Vagina (tissue), 2 donors: ENCODE measurements around the gene STARD10. TPM values are rescaled to one million over a fixed set of nuclear protein-coding genes. Genes with fewer than 3 reads are reported as not detected.

Source experiments
- DNase-seq, 2 donors: peaks; one replicate each; pipeline ENCODE4 v3.0.0-alpha.2; 2017; ENCODE audit errors: extremely low spot score in 2 of 2
- H3K27ac ChIP-seq: fragments of 200-600 bp; sonication (generic); one replicate; pipeline ENCODE4 v1.5.1; 2019
- H3K27me3 ChIP-seq: fragments of 200-600 bp; sonication (generic); one replicate; pipeline ENCODE4 v1.5.1; 2019
- H3K36me3 ChIP-seq, 2 donors: fragments of 200-600 bp; sonication (generic); one replicate each; pipeline ENCODE4 v1.5.1; 2017 to 2019
- H3K4me1 ChIP-seq: fragments of 200-600 bp; sonication (generic); one replicate; pipeline ENCODE4 v1.5.1; 2019
- H3K4me3 ChIP-seq, 2 donors: fragments of 200-600 bp; sonication (generic); 1 replicate in 1 of 2; 2 replicates in 1 of 2; pipeline ENCODE4 v1.5.1; 2016 to 2019
- H3K9me3 ChIP-seq: fragments of 200-600 bp; sonication (generic); one replicate; pipeline ENCODE4 v1.5.1; 2019
- POLR2A ChIP-seq, 2 donors: fragments of 450-650 bp; IDR thresholded peaks; one replicate each; pipeline ENCODE4 v1.6.1; 2017; ENCODE audit warnings: antibody characterized with exemption in 2 of 2, mild to moderate bottlenecking in 2 of 2, moderate library complexity in 2 of 2
- POLR2AphosphoS5 ChIP-seq, 2 donors: sonication (generic); formaldehyde crosslinking; IDR thresholded peaks; one replicate each; pipeline ENCODE4 v1.9.0; 2017; ENCODE audit warnings: antibody characterized with exemption in 2 of 2, mild to moderate bottlenecking in 2 of 2, low read depth in 1 of 2; ENCODE audit not compliant: insufficient read depth in 1 of 2
- intact Hi-C: fragments of 100-400 bp; cut with DNase I; formaldehyde crosslinking; loops from one replicate; pipeline ENCODE4 v1.15.1; 2023
- total RNA-seq: library from RNA; depleted of rRNA; stranded (reverse); fragments of >200 nt; gene quantifications from one replicate; pipeline ENCODE4 v1.2.3, GENCODE V29; 2016
- TF ChIP-seq, protein P1 (sequence below), 3 experiments: fragments of 450-650 bp in 2 of 3; fragments of 200-600 bp in 1 of 3; sonication (generic) in 1 of 3; IDR thresholded peaks; one replicate each; pipeline ENCODE4 v1.5.1; 2017 to 2019; ENCODE audit warnings: antibody characterized with exemption in 3 of 3, mild to moderate bottlenecking in 2 of 3, moderate library complexity in 2 of 3

The STARD10 gene
- total RNA-seq, 1 donor from 2014 or later, result 75.9 TPM

DNA sequence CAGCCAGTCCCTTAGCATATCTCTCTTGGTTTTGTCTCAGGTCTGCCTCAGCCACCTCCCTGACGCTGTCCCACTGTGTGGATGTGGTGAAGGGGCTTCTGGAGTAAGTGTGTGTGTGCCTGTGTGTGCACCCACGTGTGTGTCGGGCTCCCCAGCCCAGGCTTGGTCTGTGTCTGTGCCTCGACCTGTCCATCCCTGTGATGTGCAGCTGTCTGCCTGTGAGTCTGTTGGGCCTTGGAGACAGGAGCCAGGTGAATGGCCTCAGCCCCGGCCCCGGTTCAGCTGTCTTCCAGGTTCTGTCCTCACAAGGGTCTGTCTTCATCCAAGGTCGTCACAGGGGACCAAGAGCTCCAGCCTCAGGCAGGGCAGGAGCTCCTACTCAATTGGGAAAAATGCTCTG is 30.2 kb upstream of the STARD10 start:
- Histone ChIP-seq H3K4me3 (no peak overlapping the region), H3K9me3 (no peaks in the 10 kb centered on the region), H3K36me3 (peaks cover 0 to 5% of the 10 kb centered on the region in 2 donors), H3K27ac (no peak overlapping the region), H3K27me3 (no peaks in the 10 kb centered on the region), H3K4me1 (peaks cover 15% of the 10 kb centered on the region)
- intact Hi-C loops, result no loop called here
- TF ChIP-seq POLR2AphosphoS5 (IDR thresholded peaks at IDR 0.05; ENCODE audit: insufficient read depth in 1 of 2, low read depth in 1 of 2) (no peak), POLR2A (IDR thresholded peaks at IDR 0.05) (no peak)
- TF ChIP-seq, protein P1, sequence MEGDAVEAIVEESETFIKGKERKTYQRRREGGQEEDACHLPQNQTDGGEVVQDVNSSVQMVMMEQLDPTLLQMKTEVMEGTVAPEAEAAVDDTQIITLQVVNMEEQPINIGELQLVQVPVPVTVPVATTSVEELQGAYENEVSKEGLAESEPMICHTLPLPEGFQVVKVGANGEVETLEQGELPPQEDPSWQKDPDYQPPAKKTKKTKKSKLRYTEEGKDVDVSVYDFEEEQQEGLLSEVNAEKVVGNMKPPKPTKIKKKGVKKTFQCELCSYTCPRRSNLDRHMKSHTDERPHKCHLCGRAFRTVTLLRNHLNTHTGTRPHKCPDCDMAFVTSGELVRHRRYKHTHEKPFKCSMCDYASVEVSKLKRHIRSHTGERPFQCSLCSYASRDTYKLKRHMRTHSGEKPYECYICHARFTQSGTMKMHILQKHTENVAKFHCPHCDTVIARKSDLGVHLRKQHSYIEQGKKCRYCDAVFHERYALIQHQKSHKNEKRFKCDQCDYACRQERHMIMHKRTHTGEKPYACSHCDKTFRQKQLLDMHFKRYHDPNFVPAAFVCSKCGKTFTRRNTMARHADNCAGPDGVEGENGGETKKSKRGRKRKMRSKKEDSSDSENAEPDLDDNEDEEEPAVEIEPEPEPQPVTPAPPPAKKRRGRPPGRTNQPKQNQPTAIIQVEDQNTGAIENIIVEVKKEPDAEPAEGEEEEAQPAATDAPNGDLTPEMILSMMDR (IDR thresholded peaks at IDR 0.05), result no peak
- DNase-seq, result no peak

DNA sequence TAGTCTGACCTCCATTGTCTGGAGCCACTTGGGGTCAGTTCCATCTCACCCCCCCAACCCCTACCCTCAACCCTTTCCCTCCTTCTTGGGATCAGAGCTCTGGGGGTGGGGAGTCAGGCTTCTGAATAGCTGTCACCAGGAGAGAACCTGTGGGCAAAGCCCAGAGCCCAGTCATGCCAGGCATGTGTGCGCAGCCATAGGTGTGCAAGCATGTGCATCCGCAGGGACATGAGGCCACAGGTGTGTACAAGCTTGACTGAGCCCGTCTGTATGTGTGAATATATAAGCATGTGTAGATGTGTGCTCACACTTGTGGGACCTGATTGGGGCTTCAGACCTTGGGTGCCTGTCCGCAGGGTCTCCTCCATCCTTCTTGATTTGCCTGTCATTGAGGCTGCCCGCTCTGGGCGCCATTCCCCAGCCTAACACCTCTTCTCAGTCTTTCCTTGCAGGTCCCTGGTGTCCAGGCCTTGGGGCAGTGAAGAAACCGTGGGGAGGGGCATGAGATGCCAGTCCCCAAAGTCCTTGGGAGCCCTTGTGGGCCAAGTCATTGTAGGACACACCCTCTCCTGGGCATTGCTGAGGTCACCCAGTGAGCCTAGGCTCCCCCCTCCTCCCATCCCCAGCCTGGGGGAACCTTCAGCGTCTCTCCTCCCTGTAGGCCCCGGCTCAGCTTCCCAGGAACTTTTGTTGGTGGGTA is 29.4 kb upstream of the STARD10 start:
- H3K4me1 ChIP-seq, result peaks cover 15% of the 10 kb centered on the region
- H3K9me3 ChIP-seq, result no peaks in the 10 kb centered on the region
- DNase-seq, result no peak
- peaks cover 0 to 12% of the 10 kb centered on the region in 2 donors for H3K36me3 ChIP-seq
- intact Hi-C loops, result no loop called here
- no peaks in the 10 kb centered on the region for H3K27me3 ChIP-seq
- H3K27ac ChIP-seq, result peak overlapping the region; percentile 61
- no peak overlapping the region for H3K4me3 ChIP-seq
- no peak for TF ChIP-seq POLR2A (IDR thresholded peaks at IDR 0.05)
- TF ChIP-seq POLR2AphosphoS5 (IDR thresholded peaks at IDR 0.05; ENCODE audit: insufficient read depth in 1 of 2, low read depth in 1 of 2), result no peak
- TF ChIP-seq, protein P1 (IDR thresholded peaks at IDR 0.05), result no peak

DNA sequence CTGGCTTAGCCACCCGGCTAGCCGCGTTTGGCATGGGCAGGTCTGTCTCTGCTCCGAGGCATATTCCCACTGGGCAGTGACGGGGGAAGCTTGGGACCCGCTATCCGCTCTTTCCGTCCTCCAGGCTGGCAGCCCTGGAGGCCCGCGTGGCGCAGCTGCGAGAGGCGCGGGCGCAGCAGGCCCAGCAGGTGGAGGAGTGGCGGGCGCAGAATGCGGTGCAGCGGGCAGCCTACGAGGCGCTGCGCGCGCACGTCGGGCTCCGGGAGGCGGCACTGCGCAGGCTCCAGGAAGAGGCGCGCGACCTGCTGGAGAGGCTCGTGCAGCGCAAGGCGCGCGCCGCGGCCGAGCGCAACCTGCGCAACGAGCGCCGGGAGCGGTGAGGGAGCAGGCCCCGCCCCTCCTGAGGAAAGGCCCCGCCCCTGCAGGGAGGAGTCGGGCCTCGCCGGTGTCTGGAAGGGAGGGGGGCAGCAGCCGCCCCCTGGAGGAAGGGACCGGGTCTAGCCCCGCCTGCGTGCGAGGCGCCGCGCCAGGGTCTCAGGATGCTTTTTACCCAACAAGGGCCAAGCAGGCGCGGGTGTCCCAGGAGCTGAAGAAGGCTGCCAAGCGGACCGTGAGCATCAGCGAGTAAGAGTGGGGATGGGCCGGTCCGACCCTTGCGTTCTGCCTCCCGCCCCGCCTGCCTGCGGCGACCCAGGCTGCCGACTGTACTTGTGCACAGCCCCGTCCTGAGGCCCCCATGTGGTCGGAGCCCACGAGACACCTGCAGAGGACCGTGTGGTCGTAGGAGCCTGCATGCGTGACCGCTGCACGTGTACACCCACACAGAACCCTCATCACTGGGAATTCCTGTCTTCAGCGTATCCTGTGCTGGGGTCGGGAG is 28.3 kb upstream of the STARD10 start:
- H3K4me3 ChIP-seq, result peak overlapping the region; percentile 46 to 57
- peak overlapping the region; percentile 61 for H3K27ac ChIP-seq
- peaks cover 0 to 22% of the 10 kb centered on the region in 2 donors for H3K36me3 ChIP-seq
- intact Hi-C loops, result no loop called here
- TF ChIP-seq POLR2AphosphoS5 (IDR thresholded peaks at IDR 0.05; ENCODE audit: insufficient read depth in 1 of 2, low read depth in 1 of 2), result peak in 1 of 2 donors; percentile 46
- no peak for TF ChIP-seq POLR2A (IDR thresholded peaks at IDR 0.05)
- TF ChIP-seq, protein P1 (IDR thresholded peaks at IDR 0.05), result peak; percentile 5 to 40 (median 21)
- peaks cover 15% of the 10 kb centered on the region for H3K4me1 ChIP-seq
- H3K9me3 ChIP-seq, result no peaks in the 10 kb centered on the region
- H3K27me3 ChIP-seq, result no peaks in the 10 kb centered on the region
- no peak for DNase-seq

DNA sequence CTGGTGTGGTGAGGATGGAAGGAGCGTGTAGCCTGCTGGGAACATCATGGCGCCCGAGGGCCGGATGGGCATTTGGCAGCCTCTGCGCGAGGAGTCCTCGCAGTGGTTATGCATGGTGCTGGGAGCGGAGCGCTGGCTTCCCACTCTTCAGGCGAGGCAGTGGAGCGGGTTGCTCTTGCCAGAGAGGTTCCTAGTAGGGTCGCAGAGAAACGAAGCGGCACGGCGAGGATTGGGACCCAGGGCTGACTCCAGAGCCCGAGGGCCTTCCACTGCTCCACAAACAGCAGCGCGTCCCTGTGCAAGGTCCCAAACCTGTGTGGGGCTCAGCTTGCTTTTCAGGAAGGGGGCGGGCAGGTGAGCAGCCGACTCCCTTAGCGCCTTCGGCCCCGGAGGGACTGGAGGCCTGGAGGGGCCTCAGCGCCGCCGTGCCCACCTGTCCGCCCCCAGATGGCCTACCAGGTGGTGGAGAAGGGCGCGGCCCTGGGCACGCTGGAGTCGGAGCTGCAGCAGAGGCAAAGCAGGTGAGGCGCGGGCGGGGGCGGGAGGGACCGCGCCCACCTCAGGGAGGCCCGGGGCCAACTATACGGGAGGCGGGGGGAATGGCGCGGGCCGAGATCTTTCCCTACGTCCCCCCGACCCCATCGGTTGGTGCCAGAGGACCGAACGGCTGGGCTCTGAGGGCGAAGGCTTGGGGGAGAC is 27.5 kb upstream of the STARD10 start:
- no peaks in the 10 kb centered on the region for H3K27me3 ChIP-seq
- H3K36me3 ChIP-seq, result peaks cover 0 to 22% of the 10 kb centered on the region in 2 donors
- no peaks in the 10 kb centered on the region for H3K9me3 ChIP-seq
- TF ChIP-seq POLR2AphosphoS5 (IDR thresholded peaks at IDR 0.05; ENCODE audit: insufficient read depth in 1 of 2, low read depth in 1 of 2), result no peak
- TF ChIP-seq, protein P1 (IDR thresholded peaks at IDR 0.05), result no peak
- peak overlapping the region; percentile 46 to 57 for H3K4me3 ChIP-seq
- intact Hi-C loops, result no loop called here
- peak overlapping the region; percentile 61 for H3K27ac ChIP-seq
- H3K4me1 ChIP-seq, result peaks cover 20% of the 10 kb centered on the region
- DNase-seq, result no peak
